GM12891 (cell line): ENCODE data around the gene HSH2D.

ENCODE experiments used
- POLR2A ChIP-seq: IDR thresholded peaks from 2 replicates; pipeline ENCODE4 v1.6.1; 2011; ENCODE audit warnings: low read depth, low read length, control low read depth
- POLR2AphosphoS5 ChIP-seq: IDR thresholded peaks from 2 replicates; pipeline ENCODE4 v1.6.1; 2011; ENCODE audit warnings: low read depth, low read length, control low read depth
- SPI1 ChIP-seq: IDR thresholded peaks from 2 replicates; pipeline ENCODE4 v1.6.1; 2011; ENCODE audit warnings: low read depth, low read length, control low read depth

DNA sequence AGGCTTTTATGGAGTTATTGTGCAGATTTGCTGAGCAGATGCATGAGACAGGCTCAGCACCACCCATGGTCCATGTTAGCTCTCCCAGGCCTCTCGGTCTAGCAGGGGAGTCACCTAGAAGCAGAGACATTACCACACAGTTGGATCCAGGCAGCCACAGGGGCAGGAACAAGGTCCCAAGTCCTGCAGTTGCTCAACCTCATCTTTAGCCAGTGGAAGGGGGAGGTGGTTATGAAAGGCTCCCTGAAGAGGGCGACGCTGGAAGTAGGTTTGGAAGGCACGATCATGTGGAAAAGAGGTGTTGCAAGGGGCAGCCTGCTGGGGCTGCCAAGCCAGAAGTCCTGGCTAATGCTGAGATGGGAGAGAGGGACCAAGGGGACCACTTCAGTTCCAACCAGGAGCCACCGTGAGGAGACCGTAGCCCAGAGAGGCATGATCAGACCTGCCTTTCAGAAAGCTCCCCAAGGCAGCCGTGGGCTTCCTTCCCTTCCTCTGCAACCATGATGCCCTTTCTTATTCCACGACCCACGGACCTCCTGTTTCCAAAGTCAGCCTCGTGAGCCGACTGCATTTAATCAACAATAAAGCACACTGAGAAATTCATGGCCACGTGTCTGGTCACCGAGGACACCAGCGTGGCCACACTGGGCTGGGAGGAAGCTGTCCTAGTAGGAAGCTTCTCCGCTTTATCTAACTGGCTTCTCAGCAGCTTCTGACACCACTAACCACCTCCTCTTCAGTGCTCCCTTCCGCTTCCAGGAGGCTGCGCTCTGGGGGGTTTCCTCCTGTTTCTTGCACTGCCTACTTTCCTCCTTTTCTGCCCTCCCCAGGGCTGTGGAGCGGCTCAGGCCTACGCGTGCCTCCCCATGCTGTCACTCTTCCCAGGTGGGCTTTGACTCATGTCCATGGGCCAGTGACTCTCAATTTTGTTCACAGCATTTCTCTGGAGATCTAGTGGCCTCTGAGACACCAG is 56.8 kb downstream of the HSH2D start:
- TF ChIP-seq POLR2A (no peak), SPI1 (no peak), POLR2AphosphoS5 (no peak)
